Spleen (tissue), 11 donors: ENCODE data around the gene CHMP1B. TPM values are rescaled to one million over a fixed set of nuclear protein-coding genes. Genes with fewer than 3 reads are reported as not detected.

Experiments
- DNase-seq: peaks from one replicate; pipeline ENCODE4 v3.0.0-alpha.2; 2020
- H3K27ac ChIP-seq, 8 donors: fragments of 200-600 bp; sonication (generic) in 7 of 8; 1 replicate in 4 of 8; 2 replicates in 4 of 8; pipeline versions ENCODE4 v1.5.0 to v1.8.0; 2016 to 2021; ENCODE audit warnings: inconsistent platforms in 4 of 8, mild to moderate bottlenecking in 4 of 8, moderate library complexity in 1 of 8
- H3K27me3 ChIP-seq, 7 donors: fragments of 200-600 bp; sonication (generic) in 6 of 7; replicated peaks in 1 of 7; 1 replicate in 4 of 7; 2 replicates in 3 of 7; pipeline versions ENCODE4 v1.5.0 to v1.8.0; 2016 to 2021; ENCODE audit warnings: inconsistent platforms in 3 of 7, mild to moderate bottlenecking in 1 of 7
- H3K36me3 ChIP-seq, 6 donors: fragments of 200-600 bp; sonication (generic) in 5 of 6; 1 replicate in 4 of 6; 2 replicates in 2 of 6; pipeline versions ENCODE4 v1.5.0 to v1.8.0; 2016 to 2021; ENCODE audit warnings: inconsistent platforms in 2 of 6
- H3K4me1 ChIP-seq, 6 donors: fragments of 200-600 bp; sonication (generic) in 5 of 6; 1 replicate in 3 of 6; 2 replicates in 3 of 6; pipeline versions ENCODE4 v1.5.0 to v1.8.0; 2016 to 2021; ENCODE audit warnings: inconsistent platforms in 3 of 6
- H3K4me3 ChIP-seq, 8 donors: fragments of 200-600 bp; sonication (generic) in 7 of 8; 1 replicate in 4 of 8; 2 replicates in 4 of 8; pipeline versions ENCODE4 v1.5.0 to v1.8.0; 2016 to 2021; ENCODE audit warnings: inconsistent platforms in 4 of 8, mild to moderate bottlenecking in 4 of 8, moderate library complexity in 2 of 8
- H3K9me3 ChIP-seq, 8 donors: fragments of 200-600 bp; sonication (generic) in 7 of 8; 1 replicate in 4 of 8; 2 replicates in 4 of 8; pipeline versions ENCODE4 v1.5.0 to v1.8.0; 2016 to 2021; ENCODE audit warnings: inconsistent platforms in 4 of 8
- POLR2A ChIP-seq, 3 donors: fragments of 450-650 bp; IDR thresholded peaks; one replicate each; pipeline ENCODE4 v1.5.1; 2017; ENCODE audit warnings: antibody characterized with exemption in 3 of 3, mild to moderate bottlenecking in 1 of 3
- POLR2AphosphoS5 ChIP-seq, 3 donors: sonication (generic); formaldehyde crosslinking; IDR thresholded peaks; one replicate each; pipeline ENCODE4 v1.5.1; 2017; ENCODE audit warnings: antibody characterized with exemption in 3 of 3
- WGBS, 5 donors: extraction: QIAGEN DNeasy Blood & Tissue Kit in 3 of 5; methylation state at CpG; one replicate each; pipeline versions ENCODE4 v1.1.5 to v1.1.7; 2013 to 2018; 5-methylcytosine and 5-hydroxymethylcytosine counted together
- intact Hi-C: fragments of 100-400 bp; cut with DNase I; formaldehyde crosslinking; loops from one replicate; pipeline ENCODE4 v1.15.0; 2023; ENCODE audit warnings: low total_unique reads
- polyA plus RNA-seq, 3 donors: library from polyadenylated mRNA; stranded (reverse); fragments of 200-250 nt; gene quantifications; one replicate each; pipeline ENCODE4 v1.2.1, GENCODE V29; 2013
- total RNA-seq, 7 donors: library from RNA; depleted of rRNA in 3 of 7; stranded (reverse); fragments of >200 nt in 3 of 7; fragmentation: NEBNext Ultra II Directional in 4 of 7; extraction: Animal tissue kit (Norgen Biotek cat#: 25700) in 4 of 7; gene quantifications; one replicate each; pipeline versions ENCODE4 v1.1.0 to v1.2.1, GENCODE V29; 2016 to 2021
- TF ChIP-seq, protein P1 (sequence below), 11 experiments: fragments of 200-600 bp in 7 of 11; fragments of 450-650 bp in 4 of 11; sonication (generic) in 4 of 11; IDR thresholded peaks in 8 of 11; conservative IDR thresholded peaks in 3 of 11; 1 replicate in 7 of 11; 2 replicates in 4 of 11; pipeline versions ENCODE4 v1.4.0 to v1.8.0; 2016 to 2021; ENCODE audit warnings: antibody characterized with exemption in 11 of 11, inconsistent platforms in 4 of 11, mild to moderate bottlenecking in 1 of 11
- donor health status: healthy with polysubstance abuse.
- donor health status: DM: no; HTN: no; CAD: no; lungs with moderate emphysema.
- donor health status: DM: no; HTN: no; CAD: no.
- donor health status: Bipolar disorder and iron deficiency.
- donor health status: healthy.
- donor health status: DM: no; HTN: no; CAD: no.
- donor health status: DM: yes; HTN: yes; CAD: no.

CHMP1B gene
- total and polyA plus RNA-seq, 10 donors, result 33.1 to 58.0 (median 38.7) TPM

DNA sequence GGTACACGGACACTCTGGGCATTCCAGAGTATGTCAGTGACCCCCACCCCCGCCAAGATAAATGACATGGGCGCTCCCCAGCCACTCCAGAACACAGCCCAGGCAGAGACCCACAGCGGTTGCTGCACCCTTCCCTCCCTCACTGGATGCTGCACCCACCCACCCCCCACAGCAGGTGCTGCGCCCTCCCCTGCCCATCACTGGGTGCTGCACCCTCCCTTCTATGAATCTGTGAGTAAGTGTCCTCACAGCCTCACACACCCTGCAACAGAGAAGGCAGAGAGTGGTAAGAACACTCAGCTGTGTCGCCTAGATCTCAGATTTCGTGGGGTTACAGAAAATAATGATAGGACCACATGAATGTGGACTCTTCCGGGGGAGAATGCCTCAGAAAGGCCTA lies 23.5 kb downstream of the CHMP1B start:
- Histone ChIP-seq H3K27me3 (no peaks in the 10 kb centered on the region), H3K36me3 (peaks cover 0 to 23% (median 0%) of the 10 kb centered on the region in 6 donors), H3K9me3 (peaks cover 0 to 7% (median 0%) of the 10 kb centered on the region in 8 donors), H3K27ac (no peak overlapping the region), H3K4me3 (no peak overlapping the region), H3K4me1 (no peaks in the 10 kb centered on the region)
- DNase-seq, result no peak
- intact Hi-C loops, result no loop called here
- WGBS, 5 donors, result 77 to 92% (median 89%) methylated on average over 7 to 8 of the region's 8 CpGs
- no peak for TF ChIP-seq POLR2A (IDR thresholded peaks at IDR 0.05)
- TF ChIP-seq POLR2AphosphoS5 (IDR thresholded peaks at IDR 0.05), result no peak
- TF ChIP-seq, protein P1, sequence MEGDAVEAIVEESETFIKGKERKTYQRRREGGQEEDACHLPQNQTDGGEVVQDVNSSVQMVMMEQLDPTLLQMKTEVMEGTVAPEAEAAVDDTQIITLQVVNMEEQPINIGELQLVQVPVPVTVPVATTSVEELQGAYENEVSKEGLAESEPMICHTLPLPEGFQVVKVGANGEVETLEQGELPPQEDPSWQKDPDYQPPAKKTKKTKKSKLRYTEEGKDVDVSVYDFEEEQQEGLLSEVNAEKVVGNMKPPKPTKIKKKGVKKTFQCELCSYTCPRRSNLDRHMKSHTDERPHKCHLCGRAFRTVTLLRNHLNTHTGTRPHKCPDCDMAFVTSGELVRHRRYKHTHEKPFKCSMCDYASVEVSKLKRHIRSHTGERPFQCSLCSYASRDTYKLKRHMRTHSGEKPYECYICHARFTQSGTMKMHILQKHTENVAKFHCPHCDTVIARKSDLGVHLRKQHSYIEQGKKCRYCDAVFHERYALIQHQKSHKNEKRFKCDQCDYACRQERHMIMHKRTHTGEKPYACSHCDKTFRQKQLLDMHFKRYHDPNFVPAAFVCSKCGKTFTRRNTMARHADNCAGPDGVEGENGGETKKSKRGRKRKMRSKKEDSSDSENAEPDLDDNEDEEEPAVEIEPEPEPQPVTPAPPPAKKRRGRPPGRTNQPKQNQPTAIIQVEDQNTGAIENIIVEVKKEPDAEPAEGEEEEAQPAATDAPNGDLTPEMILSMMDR (IDR thresholded peaks at IDR 0.05 in 8 of 11, conservative IDR thresholded peaks at IDR 0.05 in 3 of 11), result no peak

DNA sequence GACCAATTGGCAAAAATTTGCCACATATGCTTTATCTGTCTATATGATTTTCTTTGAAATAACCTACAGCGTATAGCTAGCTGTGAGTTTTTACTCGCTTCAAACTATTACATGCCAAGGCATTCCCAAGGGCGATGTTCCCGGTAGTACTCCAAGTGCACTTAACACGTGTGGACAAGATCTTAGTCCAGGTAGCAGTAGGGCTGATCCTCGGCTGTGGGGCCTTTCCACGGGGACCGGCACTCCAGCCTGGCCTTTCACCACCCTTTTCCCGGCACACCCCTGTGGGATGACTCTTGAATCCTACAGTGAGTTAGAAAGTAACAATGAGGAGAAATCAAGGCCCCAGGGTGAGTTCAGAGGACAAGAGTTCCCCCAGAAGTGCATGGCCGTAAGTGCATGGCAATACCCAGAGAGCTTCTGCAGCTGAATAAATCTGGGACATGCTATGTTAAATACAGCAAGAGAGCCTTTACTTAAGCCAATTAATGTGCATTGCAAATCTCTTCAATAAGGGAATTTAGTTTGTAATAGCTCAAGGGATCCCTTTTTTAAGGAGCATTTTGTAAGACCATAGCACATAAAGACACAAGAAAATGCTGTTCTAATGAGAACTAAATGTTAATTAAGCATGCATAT lies 26.4 kb downstream of the CHMP1B start:
- H3K27me3 ChIP-seq, result no peaks in the 10 kb centered on the region
- peaks cover 0 to 16% (median 2%) of the 10 kb centered on the region in 6 donors for H3K4me1 ChIP-seq
- intact Hi-C loops, result no loop called here
- TF ChIP-seq, protein P1 (IDR thresholded peaks at IDR 0.05 in 8 of 11, conservative IDR thresholded peaks at IDR 0.05 in 3 of 11), result no peak
- TF ChIP-seq POLR2A (IDR thresholded peaks at IDR 0.05), result no peak
- TF ChIP-seq POLR2AphosphoS5 (IDR thresholded peaks at IDR 0.05), result no peak
- no peak for DNase-seq
- H3K36me3 ChIP-seq, result peaks cover 0 to 46% (median 3%) of the 10 kb centered on the region in 6 donors
- H3K27ac ChIP-seq, result no peak overlapping the region
- no peak overlapping the region for H3K4me3 ChIP-seq
- WGBS, 5 donors, result 93 to 97% (median 96%) methylated on average over 10 of the region's 10 CpGs
- H3K9me3 ChIP-seq, result peaks cover 0 to 7% (median 0%) of the 10 kb centered on the region in 8 donors

DNA sequence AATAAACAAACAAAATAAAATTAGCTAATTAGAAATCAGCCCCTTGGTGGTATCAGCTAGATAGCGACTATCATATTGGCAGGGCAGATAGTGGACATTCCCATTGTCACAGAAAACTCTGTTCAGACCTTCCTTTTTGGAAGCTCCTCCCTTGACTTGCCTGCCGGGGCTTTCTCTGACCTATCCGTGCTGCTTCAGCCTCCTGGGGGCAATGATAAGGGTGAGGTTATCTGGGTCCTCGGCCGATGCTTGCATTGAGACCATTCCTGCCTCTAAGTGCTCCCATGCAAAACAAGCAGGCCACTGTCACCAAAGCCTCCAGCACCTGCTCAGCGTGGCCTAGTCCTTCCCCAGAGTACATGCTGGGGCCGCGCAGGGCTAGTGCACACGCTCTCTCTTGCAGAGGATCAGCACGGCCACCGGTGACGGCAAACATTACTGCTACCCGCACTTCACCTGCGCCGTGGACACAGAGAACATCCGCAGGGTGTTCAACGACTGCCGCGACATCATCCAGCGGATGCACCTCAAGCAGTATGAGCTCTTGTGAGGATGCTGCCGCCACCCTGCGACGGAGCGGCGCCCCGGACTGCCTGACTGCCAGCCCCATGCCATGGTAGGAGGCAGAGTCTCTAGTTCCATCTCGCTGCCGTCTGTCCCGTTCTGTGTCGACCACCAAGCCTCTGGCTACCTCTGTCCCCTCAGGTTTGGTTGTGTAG lies 29.5 kb downstream of the CHMP1B start:
- peak; percentile 81 for DNase-seq
- H3K36me3 ChIP-seq, result peaks cover 0 to 68% (median 18%) of the 10 kb centered on the region in 6 donors

More for the DNA sequence above, 29.5 kb downstream of the CHMP1B start:
- TF ChIP-seq POLR2AphosphoS5 (IDR thresholded peaks at IDR 0.05), result peak in 2 of 3 donors; percentile 10 to 47
- TF ChIP-seq, protein P1 (IDR thresholded peaks at IDR 0.05 in 8 of 11, conservative IDR thresholded peaks at IDR 0.05 in 3 of 11), result no peak
- Histone ChIP-seq H3K27me3 (no peaks in the 10 kb centered on the region), H3K4me1 (peaks cover 0 to 47% (median 20%) of the 10 kb centered on the region in 6 donors), H3K27ac (no peak overlapping the region), H3K4me3 (no peak overlapping the region), H3K9me3 (peaks cover 0 to under 1% (median 0%) of the 10 kb centered on the region in 8 donors)
- intact Hi-C loops, result no loop called here
- 93 to 96% (median 95%) methylated on average over 22 to 30 of the region's 30 CpGs for WGBS, 5 donors
